NOMO-1 treated with dmso at 0.1 percent for 144 hours (cell line): ENCODE measurements around the gene POMT1.

Experiments
- DNase-seq: peaks from one replicate; lab custom pipeline; 2025; ENCODE audit not compliant: unreplicated experiment; lab: John Stamatoyannopoulos, UW

POMT1 gene

DNA sequence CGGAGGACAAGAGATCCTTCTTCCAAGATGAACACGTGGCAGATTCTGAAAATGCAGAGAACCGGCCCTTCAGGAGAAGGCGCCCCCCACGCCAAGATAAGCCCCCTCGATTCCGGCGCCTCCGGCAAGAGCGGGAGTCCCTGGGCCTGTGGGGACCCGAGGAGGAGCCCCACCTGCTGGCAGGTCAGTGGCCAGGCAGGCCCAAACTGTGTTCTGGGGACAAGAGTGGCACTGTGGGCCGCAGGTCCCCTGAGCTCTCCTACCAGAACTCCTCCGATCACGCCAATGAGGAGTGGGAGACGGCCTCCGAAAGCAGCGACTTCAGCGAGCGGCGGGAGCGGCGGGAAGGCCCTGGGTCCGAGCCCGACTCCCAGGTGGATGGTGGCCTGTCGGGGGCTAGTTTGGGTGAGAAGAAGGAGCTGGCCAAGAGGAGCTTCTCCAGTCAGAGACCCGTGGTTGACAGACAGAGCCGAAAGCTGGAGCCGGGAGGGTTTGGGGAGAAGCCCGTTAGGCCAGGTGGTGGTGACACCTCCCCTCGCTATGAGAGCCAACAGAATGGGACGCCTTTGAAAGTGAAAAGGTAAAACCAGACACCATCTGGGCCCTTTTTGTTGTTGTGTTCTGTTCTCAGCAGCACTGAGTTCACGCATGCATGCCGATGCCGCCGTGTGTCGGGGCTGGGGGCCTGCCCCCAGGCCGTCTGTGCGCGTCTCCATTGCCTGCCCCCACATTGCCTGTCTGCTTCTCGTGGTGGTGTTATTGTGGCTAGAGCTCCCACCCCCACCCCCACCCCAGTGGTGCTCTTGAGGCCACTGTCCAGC, 26.6 kb upstream of the POMT1 start:
- DNase-seq, result no peak

DNA sequence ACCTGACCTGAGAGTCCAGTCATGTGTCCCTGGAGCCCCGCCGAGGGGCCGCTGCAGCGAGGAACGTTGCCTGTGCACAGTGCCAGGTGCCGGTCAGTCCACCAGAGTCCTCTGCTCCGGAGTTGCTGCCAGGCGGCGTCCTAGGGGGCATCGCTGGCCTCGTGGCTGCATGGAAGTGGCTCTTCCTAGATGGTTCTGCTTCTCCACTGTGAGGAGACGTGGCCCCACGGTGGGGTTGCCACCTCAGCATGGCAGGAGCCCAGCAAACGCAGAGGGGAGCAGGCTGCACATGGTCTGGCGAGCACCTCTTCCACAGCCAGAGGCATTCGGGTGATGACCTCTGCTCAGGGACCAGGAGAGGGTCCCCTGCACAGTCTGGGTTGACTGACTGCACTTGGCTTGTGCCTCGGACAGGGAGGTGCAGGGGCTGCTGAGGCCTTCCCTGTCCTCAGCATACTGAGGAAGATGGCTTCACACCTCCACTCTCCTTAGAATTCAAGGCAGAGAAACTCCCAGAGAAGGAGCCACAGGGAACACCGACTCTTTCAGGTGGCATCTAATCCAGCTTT, 25.9 kb upstream of the POMT1 start:
- DNase-seq, result no peak

DNA sequence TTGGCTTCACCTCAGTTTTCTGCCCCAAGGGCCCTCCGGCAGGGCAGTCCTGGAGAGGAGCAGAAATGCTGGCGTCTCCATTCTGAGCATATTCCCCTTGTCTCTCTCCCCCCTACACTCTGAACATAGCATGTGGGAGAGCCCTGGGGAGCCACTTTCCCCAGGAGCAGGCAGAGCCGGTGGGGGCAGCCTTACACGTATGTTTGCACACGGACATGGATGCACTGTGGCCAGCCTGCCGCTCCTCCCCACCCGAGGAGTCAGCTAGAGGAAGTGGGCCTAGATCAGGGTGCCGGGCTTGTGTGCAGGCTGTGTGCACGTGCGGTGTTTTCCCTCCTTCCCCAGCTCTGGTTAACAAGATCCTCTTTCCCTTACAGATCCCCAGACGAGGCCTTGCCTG, 25.4 kb upstream of the POMT1 start:
- DNase-seq, result no peak

GRCh38 chr9:131477816-131478419, 24.8 kb upstream of the POMT1 start:
- no peak for DNase-seq

DNA sequence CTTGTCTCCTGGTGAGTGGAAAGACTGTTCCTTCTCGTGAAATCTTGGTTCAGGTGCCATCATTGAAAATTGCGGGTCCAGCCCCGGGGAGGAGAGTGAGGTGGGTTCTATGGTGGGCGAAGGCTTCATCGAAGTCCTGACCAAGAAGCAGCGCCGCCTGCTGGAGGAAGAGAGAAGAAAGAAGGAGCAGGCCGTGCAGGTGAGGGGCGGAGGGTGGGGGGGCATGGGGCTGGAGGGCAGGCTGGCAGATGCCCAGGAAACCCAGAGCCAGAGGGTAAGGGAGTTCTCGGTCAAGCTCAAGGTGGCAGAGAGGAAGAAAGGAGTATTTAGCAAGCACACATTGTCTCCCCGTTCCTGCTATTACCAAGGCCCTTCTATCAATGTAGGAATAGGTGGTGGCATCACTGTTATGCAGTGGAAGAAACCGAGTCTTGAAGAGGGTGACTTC, 24.3 kb upstream of the POMT1 start:
- no peak for DNase-seq

DNA sequence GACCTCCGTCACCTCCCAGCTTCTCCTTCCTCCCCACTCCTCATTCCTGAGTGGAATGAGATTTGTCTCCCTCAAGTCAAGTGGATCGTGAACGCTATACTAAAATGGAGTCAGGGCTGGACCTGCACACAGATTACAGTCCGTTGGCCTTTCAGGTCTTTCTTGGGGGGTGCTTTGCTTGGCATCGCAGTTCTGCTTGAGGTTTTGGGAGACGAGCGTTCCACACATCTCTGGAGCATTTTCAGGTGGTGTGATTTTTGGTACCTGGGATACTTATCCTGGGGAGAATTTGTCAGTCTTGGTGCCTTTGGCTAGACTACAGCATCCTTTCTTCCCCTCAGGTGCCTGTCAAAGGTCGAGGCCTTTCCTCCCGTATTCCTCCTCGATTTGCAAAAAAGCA, 23.8 kb upstream of the POMT1 start:
- no peak for DNase-seq

DNA sequence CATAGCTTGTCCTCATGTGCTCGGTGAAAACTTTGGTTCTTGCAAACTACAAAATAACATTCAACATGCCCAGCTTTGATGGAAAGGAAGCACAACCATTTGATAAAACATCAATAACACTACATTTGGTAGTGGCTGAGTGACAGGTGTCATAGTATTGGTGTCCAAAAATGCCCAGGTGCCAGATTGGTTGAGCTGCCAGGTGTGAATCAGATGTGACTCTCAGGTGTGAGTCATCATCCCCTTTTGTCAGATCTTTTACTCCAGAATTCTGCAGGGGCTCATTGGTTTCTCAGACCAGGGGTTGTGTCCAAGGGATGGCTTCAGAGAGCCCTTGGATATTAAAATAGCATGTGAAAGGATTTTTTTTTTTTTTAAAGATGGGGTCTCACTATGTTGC, 22.5 kb upstream of the POMT1 start:
- DNase-seq, result no peak

DNA sequence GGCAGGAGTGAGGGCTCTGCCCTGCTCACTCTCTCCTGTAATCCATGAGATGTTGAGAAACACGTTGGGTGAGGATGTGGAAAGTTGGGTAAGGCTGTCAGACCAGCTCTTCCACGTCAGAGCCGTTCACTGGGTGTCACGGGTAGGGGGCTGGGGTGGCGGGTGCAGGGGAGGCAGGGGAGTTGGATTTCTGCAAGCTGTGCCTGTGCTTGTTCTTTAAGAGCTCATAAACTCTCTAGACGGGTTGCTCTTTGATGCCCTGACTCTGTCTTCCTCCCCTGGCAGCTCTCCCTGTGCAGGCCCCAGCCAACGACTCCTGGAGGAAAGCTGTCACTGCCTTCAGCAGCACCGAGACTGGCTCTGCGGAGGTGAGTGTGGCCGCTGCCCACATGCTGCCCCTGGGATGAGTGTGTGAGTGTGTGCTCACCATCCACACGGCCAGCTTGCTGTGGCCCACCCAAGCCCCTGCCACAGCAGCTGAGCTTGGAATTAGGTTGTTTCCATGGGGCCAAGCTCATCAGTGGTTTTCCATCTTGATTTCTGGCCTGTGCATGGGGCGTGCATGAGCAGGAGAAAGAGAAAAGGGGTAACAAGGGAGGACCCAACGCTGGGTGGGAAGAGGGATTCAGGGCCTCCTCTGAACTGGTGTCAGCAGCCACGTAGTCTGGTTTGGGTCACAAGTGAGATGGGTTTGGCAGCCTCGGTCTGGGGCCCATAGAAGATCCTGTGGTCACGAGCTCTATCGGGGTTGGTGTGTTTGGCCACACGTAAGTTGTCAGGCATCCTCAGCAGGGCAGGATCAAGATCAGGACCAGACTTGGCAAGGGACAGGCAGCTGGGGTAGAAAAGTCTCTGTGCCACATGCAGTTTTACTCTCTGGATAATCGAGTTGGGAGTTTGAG, 21.0 kb upstream of the POMT1 start:
- DNase-seq, result no peak

GRCh38 chr9:131482343-131483006, 20.2 kb upstream of the POMT1 start:
- DNase-seq, result no peak

DNA sequence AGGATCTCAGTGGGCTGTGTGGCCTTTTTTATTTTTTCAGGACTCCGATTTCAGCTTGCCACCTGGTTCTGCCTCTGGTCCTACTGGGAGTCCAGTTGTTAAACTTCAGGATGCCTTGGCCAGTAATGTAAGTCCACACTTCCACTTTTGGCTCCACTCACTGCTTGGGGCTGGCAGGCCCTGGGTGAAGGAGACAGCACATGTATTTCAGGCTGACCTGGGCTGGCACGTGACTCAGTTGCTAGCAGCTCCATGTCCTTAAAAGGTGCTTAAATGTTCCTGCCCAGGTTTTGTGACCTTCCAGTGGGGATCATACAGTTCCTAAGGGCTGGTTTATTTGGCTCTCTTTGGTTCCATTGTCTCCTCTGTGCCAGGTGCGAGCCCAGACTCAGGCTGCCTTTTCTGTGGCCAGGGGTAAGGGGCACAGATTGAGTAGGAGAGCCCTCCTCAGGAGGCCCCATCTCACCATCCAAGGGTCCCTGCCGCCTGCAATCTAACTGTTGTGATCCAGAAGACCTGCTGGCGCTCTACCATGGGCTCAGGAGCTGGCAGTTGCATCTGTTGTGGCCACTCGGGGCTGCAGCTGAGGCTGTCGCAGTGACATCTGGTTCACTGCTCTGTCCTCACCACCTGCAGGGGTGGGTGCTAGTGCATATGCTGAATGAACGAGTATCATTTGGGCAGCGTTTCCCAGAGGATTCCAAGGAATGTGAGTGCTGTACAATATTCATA, 19.2 kb upstream of the POMT1 start:
- DNase-seq, result no peak

DNA sequence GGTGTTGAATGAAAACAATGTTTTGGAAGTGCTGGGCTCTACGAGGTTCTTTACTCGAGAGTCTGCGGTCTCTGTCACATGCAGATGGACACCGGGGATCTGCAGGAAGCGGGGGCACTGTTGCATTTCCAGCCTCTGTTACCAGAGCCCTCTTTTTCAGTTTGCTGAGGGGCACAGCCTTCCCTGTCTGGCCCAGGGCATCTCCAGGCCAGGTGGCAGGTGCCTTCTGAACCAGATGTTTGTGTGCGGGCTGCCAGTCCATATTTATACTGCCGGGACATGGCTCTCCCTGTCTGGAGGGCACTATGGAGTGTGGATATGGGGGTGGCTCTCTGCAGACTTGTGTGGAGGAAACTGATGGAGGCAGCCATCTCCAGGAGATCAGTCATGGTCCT, 18.7 kb upstream of the POMT1 start:
- no peak for DNase-seq

GRCh38 chr9:131484560-131485185, 18.0 kb upstream of the POMT1 start:
- DNase-seq, result no peak

DNA sequence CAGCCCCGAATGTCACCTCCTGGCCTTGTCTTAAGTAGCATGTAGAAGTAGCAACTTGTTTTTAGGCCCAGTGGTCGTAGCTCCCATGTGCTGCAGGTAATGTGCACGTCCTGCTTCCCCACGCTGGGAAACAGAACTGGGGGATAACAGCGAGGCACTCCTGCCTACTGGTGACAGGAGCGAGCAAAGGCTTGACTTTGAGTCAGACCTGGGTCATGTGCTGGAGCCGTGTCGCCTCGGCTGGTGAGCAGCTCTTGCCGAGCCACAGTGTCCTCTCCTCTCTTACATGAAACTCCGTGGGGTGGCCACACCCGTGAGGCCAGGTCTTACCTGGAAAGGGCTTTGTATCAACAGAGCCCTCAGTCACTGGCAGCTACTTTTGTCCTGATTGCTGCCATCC, 17.5 kb upstream of the POMT1 start:
- DNase-seq, result no peak

- no peak for DNase-seq
Measured at GRCh38 chr9:131485728-131486422, 16.8 kb upstream of the POMT1 start.

- no peak for DNase-seq
Measured at GRCh38 chr9:131487001-131487400, 15.7 kb upstream of the POMT1 start.

GRCh38 chr9:131487621-131488031, 15.1 kb upstream of the POMT1 start:
- DNase-seq, result no peak

DNA sequence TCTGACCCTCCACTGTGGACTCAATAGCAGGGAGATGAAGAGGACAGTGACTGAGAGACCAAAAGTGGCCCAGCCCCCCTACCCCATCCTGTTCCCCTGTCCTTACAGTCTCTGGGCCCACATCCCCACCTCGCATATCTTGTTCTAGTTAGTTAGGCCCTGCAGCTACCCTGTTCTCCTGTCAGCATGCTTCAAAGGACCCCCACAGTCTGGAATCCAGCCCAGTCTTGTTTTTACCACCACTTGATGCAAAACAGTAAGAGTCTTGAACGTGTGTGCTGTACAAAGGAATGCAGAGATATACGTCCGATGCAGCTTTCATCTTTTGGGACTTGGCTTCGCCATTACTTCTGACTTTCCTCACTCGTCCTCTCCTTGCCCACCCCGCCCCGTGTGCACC, 12.2 kb upstream of the POMT1 start:
- no peak for DNase-seq

DNA sequence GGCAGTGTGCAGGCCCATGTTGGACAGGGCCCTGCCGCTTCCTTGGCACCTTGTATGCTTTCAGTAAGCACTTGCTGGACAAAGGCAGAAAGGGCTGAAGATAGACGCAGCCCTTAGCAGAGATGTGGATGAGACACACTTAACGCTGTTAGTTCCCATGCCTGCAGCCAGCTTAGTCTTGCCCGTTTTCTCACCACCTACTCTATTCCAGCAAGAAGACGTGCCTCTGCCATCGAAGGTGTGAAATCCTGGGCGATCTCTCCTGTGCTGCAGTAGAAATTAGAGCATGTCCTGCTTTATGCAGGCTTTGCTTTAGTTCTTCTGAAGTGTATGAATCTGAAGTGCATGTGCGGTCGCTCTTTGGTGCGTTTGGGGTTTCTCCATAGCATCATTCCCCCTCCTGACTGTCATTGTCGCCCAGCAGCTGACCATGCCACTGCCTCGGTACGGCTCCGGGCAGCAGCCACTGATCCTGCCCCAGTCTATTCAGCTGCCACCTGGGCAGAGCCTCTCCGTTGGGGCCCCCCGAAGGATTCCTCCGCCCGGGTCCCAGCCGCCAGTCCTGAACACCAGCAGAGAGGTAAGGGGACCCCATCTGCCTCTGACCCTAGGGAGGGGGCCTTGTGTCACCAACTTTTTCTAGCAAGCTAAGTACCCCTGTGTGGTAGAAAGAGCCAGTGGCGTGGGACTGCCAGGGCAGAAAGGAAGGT, 11.6 kb upstream of the POMT1 start:
- no peak for DNase-seq

DNA sequence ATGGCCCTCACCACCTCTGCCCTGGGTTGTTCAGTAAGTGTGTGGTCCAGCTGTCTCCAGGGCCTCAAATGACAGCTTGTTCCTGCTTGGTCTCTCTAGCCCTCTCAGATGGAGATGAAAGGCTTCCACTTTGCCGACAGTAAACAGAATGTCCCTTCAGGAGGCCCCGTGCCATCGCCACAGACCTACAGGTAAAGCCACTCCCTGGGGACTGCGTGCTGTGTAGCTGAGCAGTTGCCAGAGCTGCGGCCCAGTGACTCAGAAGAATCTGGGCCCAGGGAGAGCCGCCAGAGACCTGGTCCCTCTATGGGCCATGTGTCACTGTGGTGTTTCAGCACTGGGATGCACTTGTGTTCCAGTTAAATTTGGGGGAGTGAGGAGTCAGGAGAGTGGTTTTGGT, 10.6 kb upstream of the POMT1 start:
- DNase-seq, result no peak
